SK-N-MC (cell line): ENCODE data around the gene TPM1.
"Not testable (repeated sequence)": the region's sequence is repeated elsewhere in the genome, so short reads cannot be mapped to it uniquely, and the experiment has no call there.

Source experiments
- DNase-seq: peaks from one replicate; pipeline ENCODE4 v3.0.0-alpha.2; 2011; ENCODE audit warnings: low read depth, low spot score
- H3K27ac ChIP-seq: fragments of 200-600 bp; sonication (generic); 2 replicates; pipeline ENCODE4 v1.5.1; 2016; ENCODE audit warnings: mixed run types
- H3K36me3 ChIP-seq: fragments of 200-600 bp; sonication (generic); 2 replicates; pipeline ENCODE4 v1.6.1; 2017; ENCODE audit warnings: antibody characterized with exemption, low read length, mixed read lengths; ENCODE audit not compliant: insufficient read depth
- H3K4me3 ChIP-seq: fragments of 200-600 bp; sonication (generic); 2 replicates; pipeline ENCODE4 v1.5.1; 2016
- H3K9ac ChIP-seq: fragments of 200-600 bp; sonication (generic); 2 replicates; pipeline ENCODE4 v1.8.0; 2017; ENCODE audit warnings: mixed run types, mixed read lengths; ENCODE audit not compliant: insufficient read length
- H3K9me3 ChIP-seq: fragments of 200-600 bp; sonication (generic); 2 replicates; pipeline ENCODE4 v1.6.1; 2017; ENCODE audit warnings: low read depth, mild to moderate bottlenecking, antibody characterized with exemption, low read length, moderate library complexity, mixed read lengths
- EZH2 ChIP-seq: fragments of 200-600 bp; sonication (generic); IDR thresholded peaks from one replicate; pipeline ENCODE4 v1.6.1; 2017; ENCODE audit warnings: antibody characterized with exemption
- FOXP2 ChIP-seq: optimal IDR thresholded peaks from 2 replicates; pipeline ENCODE3; 2011; ENCODE audit warnings: mild to moderate bottlenecking, moderate library complexity; ENCODE audit not compliant: insufficient read depth; ENCODE audit errors: extremely low read length, control extremely low read depth
- POLR2AphosphoS5 ChIP-seq: IDR thresholded peaks from 2 replicates; pipeline ENCODE4 v1.6.1; 2012; ENCODE audit warnings: mild to moderate bottlenecking, low read depth, low read length, borderline replicate concordance

The TPM1 gene

DNA sequence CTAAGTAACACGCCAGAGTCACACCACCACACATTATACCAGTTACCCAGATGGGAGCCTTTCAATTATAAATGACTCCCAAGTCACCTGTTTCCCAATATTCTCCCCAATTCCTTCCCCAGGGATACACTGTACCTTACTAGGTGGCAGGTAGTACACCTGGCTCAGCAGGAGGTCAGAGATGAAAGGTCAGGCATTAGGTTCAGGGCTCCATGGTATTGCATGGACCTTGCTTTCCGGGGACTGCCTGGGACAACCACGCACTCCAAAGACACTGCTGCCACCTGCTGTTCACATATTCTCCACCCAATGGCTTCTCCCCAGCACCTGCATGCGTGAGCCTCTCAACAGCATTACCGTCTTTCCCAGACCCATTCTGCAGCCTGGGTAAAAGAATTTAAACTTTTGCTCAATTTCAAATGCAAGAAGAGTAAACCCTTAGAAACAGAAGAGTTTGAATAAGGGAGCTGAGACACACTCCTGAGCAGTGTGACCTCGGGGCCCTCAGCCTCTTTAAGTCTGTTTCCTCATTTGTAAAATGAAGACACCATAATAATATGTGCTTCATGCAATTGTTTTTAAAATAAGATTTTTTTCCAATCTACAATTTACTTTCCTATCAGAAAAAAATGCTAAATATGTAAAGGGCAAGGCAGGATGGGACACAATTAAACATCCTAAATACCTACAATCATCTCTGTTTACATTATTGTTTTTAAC, 51.1 kb downstream of the TPM1 start:
- H3K9ac ChIP-seq: no peak overlapping the region
- no peaks in the 10 kb centered on the region for H3K9me3 ChIP-seq
- H3K36me3 ChIP-seq: no peaks in the 10 kb centered on the region
- TF ChIP-seq FOXP2 (no peak), POLR2AphosphoS5 (no peak), EZH2 (no peak)
- no peak overlapping the region for H3K4me3 ChIP-seq
- no peak overlapping the region for H3K27ac ChIP-seq
- peak; percentile 30 for DNase-seq

DNA sequence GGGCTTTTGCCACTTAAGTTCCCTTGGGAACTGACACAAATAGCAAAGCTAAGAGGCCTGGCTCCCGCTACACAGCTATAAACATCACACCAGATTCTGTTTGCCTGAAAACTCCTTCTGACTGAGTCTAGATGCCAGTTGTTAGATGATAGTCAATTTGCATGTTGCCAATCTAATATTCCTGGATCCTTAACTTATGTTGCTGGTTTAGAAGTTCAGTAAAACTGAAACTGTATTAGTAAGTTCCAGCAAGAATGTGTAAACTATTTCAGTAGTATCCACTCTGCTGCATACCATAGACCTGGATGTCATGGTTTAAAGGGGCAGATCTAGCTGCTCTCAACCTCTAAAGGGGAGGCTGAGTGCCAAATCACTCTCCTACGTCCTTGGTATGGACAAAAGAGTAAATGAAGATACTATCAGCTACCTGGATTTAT, 52.0 kb downstream of the TPM1 start:
- TF ChIP-seq FOXP2 (no peak), EZH2 (no peak), POLR2AphosphoS5 (no peak)
- Histone ChIP-seq H3K9ac (no peak overlapping the region), H3K27ac (no peak overlapping the region), H3K4me3 (no peak overlapping the region), H3K36me3 (no peaks in the 10 kb centered on the region), H3K9me3 (no peaks in the 10 kb centered on the region)
- DNase-seq: no peak

GRCh38 chr15:63096178-63096577, 53.6 kb downstream of the TPM1 start:
- TF ChIP-seq POLR2AphosphoS5 (no peak), EZH2 (no peak), FOXP2 (no peak)
- DNase-seq: no peak
- Histone ChIP-seq H3K36me3 (no peaks in the 10 kb centered on the region), H3K9ac (no peak overlapping the region), H3K4me3 (no peak overlapping the region), H3K27ac (no peak overlapping the region), H3K9me3 (no peaks in the 10 kb centered on the region)

- not testable (repeated sequence) for DNase-seq, H3K36me3 ChIP-seq, H3K27ac ChIP-seq, H3K9me3 ChIP-seq, H3K4me3 ChIP-seq, H3K9ac ChIP-seq
Observed at GRCh38 chr15:63098901-63099300, 56.4 kb downstream of the TPM1 start.

DNA sequence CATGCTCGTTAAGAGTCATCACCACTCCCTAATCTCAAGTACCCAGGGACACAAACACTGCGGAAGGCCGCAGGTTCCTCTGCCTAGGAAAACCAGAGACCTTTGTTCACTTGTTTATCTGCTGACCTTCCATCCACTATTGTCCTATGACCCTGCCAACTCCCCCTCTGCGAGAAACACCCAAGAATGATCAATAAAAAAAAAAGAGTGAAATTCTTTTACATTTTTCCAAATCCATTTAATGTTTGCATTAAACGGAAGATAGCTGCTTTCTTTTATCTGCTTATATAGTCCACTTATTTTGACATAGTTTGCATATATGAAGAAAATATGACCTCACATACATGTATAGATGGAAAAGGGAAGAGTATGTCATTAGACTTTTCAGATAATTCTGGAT, 57.0 kb downstream of the TPM1 start:
- not testable (repeated sequence) for H3K36me3 ChIP-seq, H3K4me3 ChIP-seq, H3K27ac ChIP-seq, DNase-seq, H3K9me3 ChIP-seq, H3K9ac ChIP-seq

DNA sequence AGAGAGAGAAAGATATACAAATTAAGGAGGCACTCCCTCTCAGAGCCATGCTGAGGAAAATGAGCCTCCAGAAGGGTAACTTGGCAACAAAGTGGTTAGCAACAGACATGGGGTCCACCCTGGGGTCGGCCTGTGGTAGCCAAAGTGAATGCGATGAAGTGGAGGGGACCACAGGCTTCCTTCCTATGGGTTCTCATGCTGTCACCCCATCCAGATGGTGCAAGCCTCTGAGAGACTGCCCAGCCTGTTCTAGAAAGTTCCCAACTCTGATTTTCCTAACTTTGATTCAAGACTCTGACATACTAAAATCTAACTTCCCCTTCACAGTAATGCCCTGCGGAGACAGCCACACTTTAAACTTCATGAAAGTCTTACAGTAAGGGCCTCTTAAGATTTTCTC, 60.9 kb downstream of the TPM1 start:
- TF ChIP-seq FOXP2 (no peak), POLR2AphosphoS5 (no peak), EZH2 (no peak)
- Histone ChIP-seq H3K9me3 (no peaks in the 10 kb centered on the region), H3K4me3 (no peak overlapping the region), H3K9ac (no peak overlapping the region), H3K36me3 (no peaks in the 10 kb centered on the region), H3K27ac (no peak overlapping the region)
- no peak for DNase-seq

GRCh38 chr15:63104727-63105126, 62.2 kb downstream of the TPM1 start:
- no peak for DNase-seq
- no peaks in the 10 kb centered on the region for H3K36me3 ChIP-seq

DNA sequence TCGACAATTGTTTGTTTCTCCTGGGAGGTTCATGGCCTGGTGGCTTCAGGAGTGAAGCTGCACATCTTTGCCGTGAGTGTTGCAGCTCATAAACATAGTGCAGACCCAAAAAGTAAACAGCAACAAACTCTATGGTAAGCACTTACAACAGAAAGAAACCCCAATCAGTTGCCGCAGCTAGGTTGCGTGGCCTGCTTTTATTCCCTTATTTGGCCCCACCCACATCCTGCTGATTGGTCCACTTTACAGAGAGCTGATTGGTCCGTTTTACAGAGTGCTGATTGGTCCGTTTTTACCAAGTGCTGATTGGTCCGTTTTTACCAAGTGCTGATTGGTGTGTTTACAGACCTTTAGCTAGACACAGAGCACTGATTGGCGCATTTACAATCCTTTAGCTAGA, 62.8 kb downstream of the TPM1 start:
- not testable (repeated sequence) for H3K9me3 ChIP-seq, H3K36me3 ChIP-seq, H3K9ac ChIP-seq, DNase-seq, H3K27ac ChIP-seq, H3K4me3 ChIP-seq

More at GRCh38 chr15:63104727-63105126, 62.2 kb downstream of the TPM1 start:
- Histone ChIP-seq H3K9me3 (no peaks in the 10 kb centered on the region), H3K9ac (no peak overlapping the region), H3K4me3 (no peak overlapping the region), H3K27ac (no peak overlapping the region)
- TF ChIP-seq EZH2 (no peak), POLR2AphosphoS5 (no peak), FOXP2 (no peak)

DNA sequence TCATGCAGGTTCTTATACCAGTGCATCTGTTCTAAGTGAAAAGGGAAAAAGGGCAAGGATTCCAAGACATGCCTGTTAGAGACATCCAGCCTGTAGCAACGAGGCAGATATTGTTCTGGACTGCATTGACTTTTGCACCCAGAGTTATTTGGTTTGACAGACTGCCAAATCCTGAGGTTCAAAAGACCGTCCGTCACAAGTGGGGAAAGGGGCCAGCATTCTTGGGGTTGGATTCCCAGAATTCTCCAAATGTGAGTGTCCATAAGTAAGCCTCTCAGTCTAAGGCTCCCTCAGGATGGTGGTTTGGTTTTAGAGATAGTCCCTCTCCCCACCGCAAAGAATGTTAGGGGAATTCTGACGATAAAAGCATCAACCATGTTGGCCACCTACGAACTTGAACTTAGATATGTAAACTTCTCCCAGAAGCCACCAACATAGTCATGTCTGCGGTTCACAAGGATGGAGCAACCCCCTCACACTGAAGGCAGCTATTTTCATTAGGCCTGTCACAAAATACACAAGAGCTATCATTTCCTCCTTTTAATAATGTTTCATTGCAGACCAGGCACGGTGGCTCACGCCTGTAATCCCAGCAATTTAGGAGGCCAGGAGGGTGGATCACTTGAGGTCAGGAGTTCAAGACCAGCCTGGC, 65.5 kb downstream of the TPM1 start:
- DNase-seq: no peak
- Histone ChIP-seq H3K4me3 (no peak overlapping the region), H3K36me3 (no peaks in the 10 kb centered on the region), H3K9ac (no peak overlapping the region), H3K27ac (no peak overlapping the region), H3K9me3 (no peaks in the 10 kb centered on the region)
- TF ChIP-seq EZH2: no peak
- TF ChIP-seq POLR2AphosphoS5: no peak
- no peak for TF ChIP-seq FOXP2
